HCT116 (cell line): ENCODE results near the gene CMIP. TPM values are rescaled to one million over a fixed set of nuclear protein-coding genes. Genes with fewer than 3 reads are reported as not detected.

Source experiments
- ATAC-seq: fragments of 200-7000 bp; cut with Tn5 transposase; 2 replicates; pipeline ENCODE4 v1.9.1; 2020; ENCODE audit warnings: mild to moderate bottlenecking, moderate library complexity
- BruUV-seq: library from RNA; stranded (reverse); fragments of 400-500 nt; replicated peaks from 2 replicates; lab custom pipeline; 2021; lab: Mats Ljungman, UMichigan
- CTCF ChIA-PET: fragments of 300-600 bp; sonication (Branson Sonifier 250); formaldehyde crosslinking; loops from one replicate; lab custom pipeline; 2021; ENCODE audit warnings: antibody characterized with exemption; lab: Charles Lee
- POLR2A ChIA-PET: fragments of 300-600, 350-600 bp; sonication (Branson Sonifier 250); formaldehyde crosslinking; loops from one replicate; lab custom pipeline; 2021; ENCODE audit warnings: antibody characterized with exemption; lab: Charles Lee
- RAD21 ChIA-PET, 2 experiments: fragments of 300-600 bp; sonication (Branson Sonifier 250); formaldehyde crosslinking; loops; one replicate each; lab custom pipeline; 2023; ENCODE audit warnings: low total read pairs in 2 of 2; ENCODE audit not compliant: uncharacterized antibody in 2 of 2, unreplicated experiment in 2 of 2, low non-redundant PET in 1 of 2; lab: Charles Lee
- DNase-seq: peaks from one replicate; pipeline ENCODE4 v3.0.0-alpha.2; 2010; ENCODE audit warnings: low read depth, low spot score
- H2AFZ ChIP-seq: fragments of 200-600 bp; shearing (Covaris generic), sonication (generic); 2 replicates; pipeline ENCODE4 v1.6.1; 2017; ENCODE audit warnings: low read depth, mixed run types, mixed read lengths, antibody characterized with exemption, low read length; ENCODE audit not compliant: poor library complexity, severe bottlenecking
- H3K27ac ChIP-seq: 2 replicates; pipeline ENCODE4 v1.5.1; 2012; ENCODE audit warnings: low read depth, low read length
- H3K27me3 ChIP-seq: fragments of 200-600 bp; sonication (generic); 2 replicates; pipeline ENCODE4 v1.6.1; 2016; ENCODE audit warnings: mixed run types, low read length, mixed read lengths; ENCODE audit not compliant: insufficient read depth
- H3K36me3 ChIP-seq, 2 experiments: fragments of 200-500 bp in 1 of 2; fragments of 200-600 bp in 1 of 2; sonication (Bioruptor generic) in 1 of 2; sonication (generic) in 1 of 2; 2 replicates each; pipeline versions ENCODE4 v1.5.1 to v1.6.1; 2014 to 2016; ENCODE audit warnings: low read length in 2 of 2, inconsistent platforms in 1 of 2, mixed read lengths in 1 of 2, mixed run types in 1 of 2; ENCODE audit not compliant: insufficient read depth in 2 of 2, control insufficient read depth in 1 of 2
- H3K4me1 ChIP-seq, 2 experiments: fragments of 200-600 bp in 1 of 2; sonication (generic) in 1 of 2; 2 replicates each; pipeline versions ENCODE4 v1.5.1 to v1.6.1; 2012 to 2017; ENCODE audit warnings: low read length in 2 of 2, inconsistent platforms in 1 of 2, mild to moderate bottlenecking in 1 of 2, mixed read lengths in 1 of 2, mixed run types in 1 of 2, moderate library complexity in 1 of 2; ENCODE audit not compliant: insufficient read depth in 2 of 2, control insufficient read depth in 1 of 2
- H3K4me2 ChIP-seq: fragments of 200-600 bp; sonication (generic); 2 replicates; pipeline ENCODE4 v1.6.1; 2017; ENCODE audit warnings: mixed run types, low read length, mixed read lengths
- H3K4me3 ChIP-seq, 2 experiments: fragments of 200-600 bp in 1 of 2; sonication (generic) in 1 of 2; replicated peaks in 1 of 2; 2 replicates each; pipeline ENCODE4 v1.5.1; 2011 to 2016; ENCODE audit warnings: low read length in 2 of 2, control low read depth in 1 of 2, low read depth in 1 of 2, mild to moderate bottlenecking in 1 of 2, mixed read lengths in 1 of 2, mixed run types in 1 of 2
- H3K79me2 ChIP-seq: fragments of 200-600 bp; sonication (generic); 2 replicates; pipeline ENCODE4 v1.6.1; 2017; ENCODE audit warnings: mild to moderate bottlenecking, mixed run types, low read length, moderate library complexity, mixed read lengths; ENCODE audit not compliant: insufficient read depth
- H3K9ac ChIP-seq: fragments of 200-600 bp; sonication (generic); 2 replicates; pipeline ENCODE4 v1.6.1; 2016; ENCODE audit warnings: low read length, mixed read lengths
- H3K9me2 ChIP-seq: fragments of 200-600 bp; sonication (generic), shearing (Covaris generic); 2 replicates; pipeline ENCODE4 v1.6.1; 2017; ENCODE audit warnings: mixed run types, mild to moderate bottlenecking, moderate library complexity; ENCODE audit not compliant: insufficient read depth
- H3K9me3 ChIP-seq, 2 experiments: fragments of 200-500 bp in 1 of 2; fragments of 200-600 bp in 1 of 2; sonication (Bioruptor generic) in 1 of 2; sonication (generic) in 1 of 2; 2 replicates each; pipeline ENCODE4 v1.6.1; 2014 to 2017; ENCODE audit warnings: low read length in 2 of 2, mixed read lengths in 2 of 2, inconsistent platforms in 1 of 2, low read depth in 1 of 2, mild to moderate bottlenecking in 1 of 2, mixed run types in 1 of 2, moderate library complexity in 1 of 2; ENCODE audit not compliant: control insufficient read depth in 1 of 2, insufficient read depth in 1 of 2
- H4K20me1 ChIP-seq: fragments of 200-600 bp; sonication (generic), shearing (Covaris generic); 2 replicates; pipeline ENCODE4 v1.6.1; 2017; ENCODE audit warnings: mixed run types, mild to moderate bottlenecking, moderate library complexity; ENCODE audit not compliant: insufficient read depth
- CBX3 ChIP-seq: IDR thresholded peaks from 2 replicates; pipeline ENCODE4 v1.6.1; 2012; ENCODE audit warnings: low read depth
- CEBPB ChIP-seq: IDR thresholded peaks from 2 replicates; pipeline ENCODE4 v1.6.1; 2012; ENCODE audit warnings: low read depth
- EGR1 ChIP-seq: IDR thresholded peaks from 2 replicates; pipeline ENCODE4 v1.6.1; 2012; ENCODE audit warnings: low read depth
- ELF1 ChIP-seq: IDR thresholded peaks from 2 replicates; pipeline ENCODE4 v1.6.1; 2012; ENCODE audit warnings: low read depth, borderline replicate concordance
- EZH2 ChIP-seq: fragments of 200-600 bp; sonication (generic); IDR thresholded peaks from 2 replicates; pipeline ENCODE4 v1.6.1; 2017; ENCODE audit warnings: antibody characterized with exemption, mixed run types
- EZH2phosphoT487 ChIP-seq: fragments of 200-600 bp; IDR thresholded peaks from 2 replicates; pipeline ENCODE4 v1.6.1; 2018; ENCODE audit warnings: antibody characterized with exemption, borderline replicate concordance
- FOSL1 ChIP-seq: IDR thresholded peaks from 2 replicates; pipeline ENCODE4 v1.6.1; 2012; ENCODE audit warnings: low read depth
- JUND ChIP-seq: IDR thresholded peaks from 2 replicates; pipeline ENCODE4 v1.6.1; 2012
- POLR2A ChIP-seq: IDR thresholded peaks from 2 replicates; pipeline ENCODE4 v1.7.0; 2011; ENCODE audit warnings: borderline replicate concordance; ENCODE audit not compliant: insufficient read depth, insufficient read length; ENCODE audit errors: extremely low read depth
- RAD21 ChIP-seq: IDR thresholded peaks from 2 replicates; pipeline ENCODE4 v1.6.1; 2012; ENCODE audit warnings: low read depth, mild to moderate bottlenecking
- REST ChIP-seq: IDR thresholded peaks from 2 replicates; pipeline ENCODE4 v1.6.1; 2012; ENCODE audit warnings: low read depth
- SIN3A ChIP-seq: IDR thresholded peaks from 2 replicates; pipeline ENCODE4 v1.6.1; 2012; ENCODE audit warnings: low read depth
- YY1 ChIP-seq: IDR thresholded peaks from 2 replicates; pipeline ENCODE4 v1.6.1; 2011; ENCODE audit warnings: low read length, low read depth, moderate library complexity, mild to moderate bottlenecking; ENCODE audit not compliant: insufficient replicate concordance; ENCODE audit errors: extremely low read depth
- ZFX ChIP-seq: fragments of 450-650 bp; IDR thresholded peaks from 2 replicates; pipeline ENCODE4 v1.6.1; 2017
- intact Hi-C: fragments of 100-400 bp; cut with micrococcal nuclease; formaldehyde crosslinking; loops from 2 replicates; pipeline ENCODE4 v1.10.0; 2022
- total RNA-seq: library from RNA; stranded (reverse); gene quantifications from one replicate; pipeline ENCODE4 v1.2.1, GENCODE V29; 2021; ENCODE audit not compliant: unreplicated experiment
- TF ChIP-seq, protein P1 (sequence below): IDR thresholded peaks from 2 replicates; pipeline ENCODE4 v1.6.1; 2012
- TF ChIP-seq, protein P2 (sequence below), 3 experiments: fragments of 200-600 bp in 1 of 3; sonication (generic) in 1 of 3; IDR thresholded peaks in 2 of 3; conservative IDR thresholded peaks in 1 of 3; 2 replicates each; pipeline ENCODE4 v1.5.1; 2012 to 2017; ENCODE audit warnings: low read depth in 2 of 3, low read length in 2 of 3, antibody characterized with exemption in 1 of 3, borderline replicate concordance in 1 of 3, control low read depth in 1 of 3, mild to moderate bottlenecking in 1 of 3, mixed read lengths in 1 of 3, mixed run types in 1 of 3, moderate library complexity in 1 of 3; ENCODE audit not compliant: insufficient read depth in 1 of 3

CMIP gene
- total RNA-seq, 1 experiment from 2014 or later = 64.6 TPM

GRCh38 chr16:81664153-81664552, 219.5 kb downstream of the CMIP start:
- no peak overlapping the region for H3K27ac ChIP-seq
- H3K79me2 ChIP-seq = peaks cover 3% of the 10 kb centered on the region; the same call in 1 of the 2 replicates
- no peak for DNase-seq
- H3K4me2 ChIP-seq = no peak overlapping the region
- H3K36me3 ChIP-seq = peaks cover 0 to 27% of the 10 kb centered on the region in 2 experiments; a peak in 2 of 4 replicates
- ChIA-PET RAD21 (no interaction called here), POLR2A (no interaction called here), CTCF (no interaction called here)
- H4K20me1 ChIP-seq = no peaks in the 10 kb centered on the region
- no peaks in the 10 kb centered on the region for H3K4me1 ChIP-seq
- H2AFZ ChIP-seq = no peak overlapping the region
- no peaks in the 10 kb centered on the region for H3K9me3 ChIP-seq
- no peaks in the 10 kb centered on the region for H3K27me3 ChIP-seq
- no peak overlapping the region for H3K9ac ChIP-seq
- H3K4me3 ChIP-seq = no peak overlapping the region
- intact Hi-C loops = no loop called here
- H3K9me2 ChIP-seq = no peaks in the 10 kb centered on the region
- TF ChIP-seq CBX3 (no peak), ZFX (no peak), ELF1 (no peak), POLR2A (no peak), RAD21 (no peak), EZH2 (no peak), JUND (no peak), YY1 (no peak), CEBPB (no peak), EZH2phosphoT487 (no peak), SIN3A (no peak), FOSL1 (no peak), EGR1 (no peak), REST (no peak)
- TF ChIP-seq, protein P1, sequence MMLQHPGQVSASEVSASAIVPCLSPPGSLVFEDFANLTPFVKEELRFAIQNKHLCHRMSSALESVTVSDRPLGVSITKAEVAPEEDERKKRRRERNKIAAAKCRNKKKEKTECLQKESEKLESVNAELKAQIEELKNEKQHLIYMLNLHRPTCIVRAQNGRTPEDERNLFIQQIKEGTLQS = no peak
- TF ChIP-seq, protein P2, sequence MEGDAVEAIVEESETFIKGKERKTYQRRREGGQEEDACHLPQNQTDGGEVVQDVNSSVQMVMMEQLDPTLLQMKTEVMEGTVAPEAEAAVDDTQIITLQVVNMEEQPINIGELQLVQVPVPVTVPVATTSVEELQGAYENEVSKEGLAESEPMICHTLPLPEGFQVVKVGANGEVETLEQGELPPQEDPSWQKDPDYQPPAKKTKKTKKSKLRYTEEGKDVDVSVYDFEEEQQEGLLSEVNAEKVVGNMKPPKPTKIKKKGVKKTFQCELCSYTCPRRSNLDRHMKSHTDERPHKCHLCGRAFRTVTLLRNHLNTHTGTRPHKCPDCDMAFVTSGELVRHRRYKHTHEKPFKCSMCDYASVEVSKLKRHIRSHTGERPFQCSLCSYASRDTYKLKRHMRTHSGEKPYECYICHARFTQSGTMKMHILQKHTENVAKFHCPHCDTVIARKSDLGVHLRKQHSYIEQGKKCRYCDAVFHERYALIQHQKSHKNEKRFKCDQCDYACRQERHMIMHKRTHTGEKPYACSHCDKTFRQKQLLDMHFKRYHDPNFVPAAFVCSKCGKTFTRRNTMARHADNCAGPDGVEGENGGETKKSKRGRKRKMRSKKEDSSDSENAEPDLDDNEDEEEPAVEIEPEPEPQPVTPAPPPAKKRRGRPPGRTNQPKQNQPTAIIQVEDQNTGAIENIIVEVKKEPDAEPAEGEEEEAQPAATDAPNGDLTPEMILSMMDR (IDR thresholded peaks at IDR 0.05 in 2 of 3, conservative IDR thresholded peaks at IDR 0.05 in 1 of 3; ENCODE audit: borderline replicate concordance in 1 of 3, insufficient read depth in 1 of 3, low read depth in 2 of 3, low read length in 2 of 3) = no peak
- no TSS peak for BruUV-seq
- no peak for ATAC-seq
